ENCODE measurements around the gene ADAMTS2.

DNA sequence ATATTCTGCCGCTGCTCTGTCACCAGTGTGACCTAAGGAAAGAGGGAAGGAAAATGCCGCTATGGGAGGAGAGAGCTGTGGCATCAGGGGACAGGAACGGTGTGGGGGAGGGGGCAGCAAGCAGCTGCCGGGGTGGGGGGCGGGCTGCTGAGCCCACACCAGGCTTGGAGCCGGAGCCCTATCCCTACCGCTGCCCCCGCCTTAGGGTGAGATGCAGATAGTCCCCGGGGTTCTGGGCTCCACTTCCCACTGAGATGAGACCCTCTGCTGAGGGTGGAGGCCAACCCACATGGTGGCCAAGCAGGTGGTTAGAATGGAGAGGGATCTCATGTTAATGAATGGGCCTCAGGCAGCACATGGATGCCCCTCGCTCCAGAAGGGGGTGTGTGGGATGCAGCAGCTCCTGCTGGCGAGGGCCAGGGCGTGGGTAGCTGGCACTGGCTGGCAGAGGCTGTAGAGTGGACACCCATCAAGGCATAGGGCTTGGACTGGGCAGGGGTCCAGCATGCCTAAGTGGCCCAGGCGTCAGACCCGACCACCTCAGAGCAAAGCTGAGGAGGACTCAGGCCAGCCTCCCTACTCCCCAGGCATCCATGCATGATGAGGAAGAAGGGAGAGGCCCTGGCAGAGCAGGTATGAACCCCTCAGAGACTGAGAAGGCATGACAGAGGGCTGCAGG lies 153.6 kb downstream of the ADAMTS2 start:
- TF ChIP-seq EZH2 (IDR thresholded peaks at IDR 0.05; ENCODE audit: insufficient read depth, poor library complexity, severe bottlenecking) (no peak), EZH2phosphoT487 (IDR thresholded peaks at IDR 0.05; ENCODE audit: insufficient read depth, low read depth) (no peak)
